ENCODE measurements around the gene CASP9. TPM values are rescaled to one million over a fixed set of nuclear protein-coding genes. Genes with fewer than 3 reads are reported as not detected.
A peak's percentile ranks its signal among the peaks of the same experiment; 100 is the strongest.

Gene CASP9
- total RNA-seq, 1 experiment from 2014 or later: 15.9 TPM

DNA sequence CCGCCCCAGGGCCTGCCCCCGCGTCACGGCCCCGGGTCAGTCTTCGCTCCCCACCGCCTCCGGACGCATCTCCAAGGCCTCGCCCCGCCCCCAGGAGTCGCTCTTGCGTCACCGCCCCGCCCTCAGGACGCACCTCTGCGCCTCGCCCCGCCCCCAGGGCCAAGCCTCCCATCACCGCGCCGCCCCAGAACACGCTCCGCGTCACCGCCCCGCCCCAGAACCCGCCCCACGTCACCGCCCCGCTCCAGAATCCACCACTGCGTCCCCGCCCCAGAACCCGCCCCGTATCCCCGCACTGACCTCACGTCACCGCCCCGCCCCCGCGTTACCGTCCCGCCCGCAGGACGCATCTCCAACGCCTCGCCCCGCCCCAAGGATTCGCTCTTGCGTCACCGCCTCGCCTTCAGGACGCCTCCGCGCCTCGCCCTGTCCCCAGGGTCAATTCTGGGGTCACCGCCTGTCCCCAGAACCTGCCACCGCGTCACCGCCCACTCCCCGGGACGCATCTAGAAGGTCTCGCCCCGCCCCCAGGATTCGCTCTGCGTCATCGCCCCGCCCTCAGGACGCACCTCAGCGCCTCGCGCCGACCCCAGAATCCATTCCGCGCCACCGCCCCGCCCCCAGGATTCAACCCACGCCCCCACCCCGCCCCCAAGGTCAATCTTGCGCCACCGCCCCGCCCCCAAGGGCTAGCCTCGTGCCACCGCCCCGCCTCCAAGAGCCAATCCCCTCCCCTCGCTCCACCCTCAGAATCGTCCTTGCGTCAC, 451 bp upstream of the CASP9 start:
- H2BK15ac ChIP-seq (ENCODE audit: low read depth, low read length): no peak overlapping the region
- Mint-ChIP-seq H3K36me3 (ENCODE audit: insufficient read depth in 1 of 3, low read depth in 3 of 3) (peaks cover 0 to 8% (median 2%) of the 10 kb centered on the region in 3 experiments; a peak in 3 of 7 replicates), H3K9me3 (no peaks in the 10 kb centered on the region), H3K4me1 (peaks cover 28 to 43% of the 10 kb centered on the region in 2 experiments), H3K27ac (peak overlapping the region; percentile 99 to 100 (median 100)), H3K27me3 (ENCODE audit: low read depth) (no peaks in the 10 kb centered on the region), H3K4me3 (peak overlapping the region; percentile 92 to 95)
- DNase-seq: peak; percentile 99
- H4K91ac ChIP-seq (ENCODE audit: insufficient read length, low read depth, low read length): no peak overlapping the region
- peak overlapping the region; percentile 99 for H3K18ac ChIP-seq (ENCODE audit: insufficient read length, low read depth, low read length)
- no peaks in the 10 kb centered on the region for H3K79me1 ChIP-seq (ENCODE audit: insufficient read depth, low read depth, low read length, poor library complexity, severe bottlenecking)
- no peaks in the 10 kb centered on the region for H3K9me3 ChIP-seq (ENCODE audit: control insufficient read depth, low read depth, low read length)
- peak overlapping the region; percentile 92 for H2BK12ac ChIP-seq (ENCODE audit: insufficient read length, low read depth, low read length)
- no peak overlapping the region for H4K8ac ChIP-seq (replicated peaks; ENCODE audit: insufficient read length, low read depth, low read length)
- no CpG with 5 or more reads among the region's 88 CpGs for WGBS (ENCODE audit: extremely low coverage, insufficient read length, low lambda C conversion rate)
- H3K4me1 ChIP-seq (ENCODE audit: insufficient read depth, low read length): peaks cover 3% of the 10 kb centered on the region; the same call in 1 of the 2 replicates
- peak overlapping the region; percentile 7 for H3T11ph ChIP-seq (ENCODE audit: low read length)
- no peak overlapping the region; the same call in 1 of the 2 replicates for H3K4ac ChIP-seq (ENCODE audit: low read depth, low read length)
- peak overlapping the region; percentile 85 for H4K5ac ChIP-seq (ENCODE audit: insufficient read length, low read depth, low read length)
- H2BK5ac ChIP-seq (ENCODE audit: insufficient read length, low read length): peak overlapping the region; percentile 89
- peak overlapping the region; percentile 99 for H3K14ac ChIP-seq (ENCODE audit: insufficient read depth, low read length)
- no peak overlapping the region for H2BK120ac ChIP-seq (ENCODE audit: low read depth, low read length, poor library complexity, severe bottlenecking)
- H2BK20ac ChIP-seq (ENCODE audit: low read depth, low read length, poor library complexity, severe bottlenecking): no peak overlapping the region
- peaks cover 8% of the 10 kb centered on the region for H3K23me2 ChIP-seq (ENCODE audit: insufficient read length, low read depth, low read length, poor library complexity, severe bottlenecking)
- H3K27ac ChIP-seq (ENCODE audit: insufficient read length, low read depth, low read length): peak overlapping the region; percentile 76
- no peaks in the 10 kb centered on the region for H4K20me1 ChIP-seq (ENCODE audit: control insufficient read depth, insufficient read depth, insufficient read length)
- no peak overlapping the region for H2AK5ac ChIP-seq (ENCODE audit: insufficient read length, low read length)
- no peak overlapping the region for H3K23ac ChIP-seq (ENCODE audit: insufficient read length, low read depth, low read length)
- no peak overlapping the region for H2AFZ ChIP-seq (ENCODE audit: low read length)
- peak overlapping the region; percentile 72 for H3K9ac ChIP-seq (ENCODE audit: extremely low read depth, insufficient read length, low read length)
- no peaks in the 10 kb centered on the region for H3K27me3 ChIP-seq (ENCODE audit: insufficient read depth, low read length)
- TF ChIP-seq, protein P1, sequence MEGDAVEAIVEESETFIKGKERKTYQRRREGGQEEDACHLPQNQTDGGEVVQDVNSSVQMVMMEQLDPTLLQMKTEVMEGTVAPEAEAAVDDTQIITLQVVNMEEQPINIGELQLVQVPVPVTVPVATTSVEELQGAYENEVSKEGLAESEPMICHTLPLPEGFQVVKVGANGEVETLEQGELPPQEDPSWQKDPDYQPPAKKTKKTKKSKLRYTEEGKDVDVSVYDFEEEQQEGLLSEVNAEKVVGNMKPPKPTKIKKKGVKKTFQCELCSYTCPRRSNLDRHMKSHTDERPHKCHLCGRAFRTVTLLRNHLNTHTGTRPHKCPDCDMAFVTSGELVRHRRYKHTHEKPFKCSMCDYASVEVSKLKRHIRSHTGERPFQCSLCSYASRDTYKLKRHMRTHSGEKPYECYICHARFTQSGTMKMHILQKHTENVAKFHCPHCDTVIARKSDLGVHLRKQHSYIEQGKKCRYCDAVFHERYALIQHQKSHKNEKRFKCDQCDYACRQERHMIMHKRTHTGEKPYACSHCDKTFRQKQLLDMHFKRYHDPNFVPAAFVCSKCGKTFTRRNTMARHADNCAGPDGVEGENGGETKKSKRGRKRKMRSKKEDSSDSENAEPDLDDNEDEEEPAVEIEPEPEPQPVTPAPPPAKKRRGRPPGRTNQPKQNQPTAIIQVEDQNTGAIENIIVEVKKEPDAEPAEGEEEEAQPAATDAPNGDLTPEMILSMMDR (conservative IDR thresholded peaks at IDR 0.05): no peak
- H3K4me2 ChIP-seq (ENCODE audit: insufficient read depth, insufficient read length, low read length): peak overlapping the region; percentile 42
- H3K79me2 ChIP-seq (ENCODE audit: insufficient read depth, low read length): no peaks in the 10 kb centered on the region
- H3K56ac ChIP-seq (ENCODE audit: insufficient read length, low read depth, low read length): no peak overlapping the region
